Activated naive CD4-positive, alpha-beta T cell treated with anti-CD3 and anti-CD28 coated beads for 36 hours (primary cell): Measurements from ENCODE around the gene KCNK16. TPM values are rescaled to one million over a fixed set of nuclear protein-coding genes. Genes with fewer than 3 reads are reported as not detected.
A peak's percentile ranks its signal among the peaks of the same experiment; 100 is the strongest.

Experiments
- CTCF ChIA-PET: fragments of 350-600 bp; sonication (Branson Sonifier 250); formaldehyde crosslinking; loops from one replicate; lab custom pipeline; 2021; ENCODE audit warnings: antibody characterized with exemption; lab: Charles Lee
- DNase-seq: peaks from one replicate; pipeline ENCODE4 v3.0.0-alpha.2; 2020
- H3K27ac Mint-ChIP-seq: one replicate; pipeline ENCODE4 v1.8.0; 2021; ENCODE audit warnings: mild to moderate bottlenecking, mixed read lengths
- H3K27me3 Mint-ChIP-seq: one replicate; pipeline ENCODE4 v1.8.0; 2021; ENCODE audit warnings: low read depth, mixed read lengths
- H3K36me3 Mint-ChIP-seq: one replicate; pipeline ENCODE4 v1.8.0; 2021; ENCODE audit warnings: low read depth, mixed read lengths
- H3K4me1 Mint-ChIP-seq: one replicate; pipeline ENCODE4 v1.8.0; 2021; ENCODE audit warnings: low read depth, mixed read lengths
- H3K4me3 Mint-ChIP-seq: one replicate; pipeline ENCODE4 v1.8.0; 2021; ENCODE audit warnings: mild to moderate bottlenecking, moderate library complexity, mixed read lengths
- H3K9me3 Mint-ChIP-seq: one replicate; pipeline ENCODE4 v1.8.0; 2021; ENCODE audit warnings: mixed read lengths
- intact Hi-C: fragments of 100-400 bp; cut with micrococcal nuclease; formaldehyde crosslinking; loops from one replicate; pipeline ENCODE4 v1.15.1; 2023
- total RNA-seq, 2 experiments: library from RNA; stranded (reverse); gene quantifications; one replicate each; pipeline ENCODE4 v1.2.3, GENCODE V29; 2021

Gene KCNK16
- total RNA-seq, 2 experiments from 2014 or later = not detected

GRCh38 chr6:39353698-39354315 is 31.3 kb upstream of the KCNK16 start:
- CTCF ChIA-PET = no interaction called here
- no peaks in the 10 kb centered on the region for H3K4me1 Mint-ChIP-seq
- intact Hi-C loops = no loop called here
- H3K27ac Mint-ChIP-seq = no peak overlapping the region
- no peak for DNase-seq
- no peaks in the 10 kb centered on the region for H3K27me3 Mint-ChIP-seq
- no peaks in the 10 kb centered on the region for H3K36me3 Mint-ChIP-seq
- no peaks in the 10 kb centered on the region for H3K9me3 Mint-ChIP-seq
- no peak overlapping the region for H3K4me3 Mint-ChIP-seq

GRCh38 chr6:39350723-39351505 is 28.4 kb upstream of the KCNK16 start:
- Mint-ChIP-seq H3K4me1 (no peaks in the 10 kb centered on the region), H3K27me3 (no peaks in the 10 kb centered on the region), H3K36me3 (no peaks in the 10 kb centered on the region), H3K27ac (no peak overlapping the region), H3K9me3 (no peaks in the 10 kb centered on the region), H3K4me3 (no peak overlapping the region)
- CTCF ChIA-PET = no interaction called here
- no peak for DNase-seq
- intact Hi-C loops = no loop called here

GRCh38 chr6:39348740-39349139 is 26.2 kb upstream of the KCNK16 start:
- DNase-seq = no peak
- intact Hi-C loops = loop anchor here (5.0 kb wide), 1 partner anchor 959 kb away; no protein-coding TSS in a partner anchor
- Mint-ChIP-seq H3K27me3 (no peaks in the 10 kb centered on the region), H3K4me3 (no peak overlapping the region), H3K36me3 (no peaks in the 10 kb centered on the region), H3K27ac (no peak overlapping the region), H3K9me3 (no peaks in the 10 kb centered on the region), H3K4me1 (no peaks in the 10 kb centered on the region)
- CTCF ChIA-PET = interaction anchor here (0.6 to 1.7 kb wide), 5 partner anchors 9 to 352 kb away, joined by 3 to 5 read pairs (median 4); no protein-coding TSS in a partner anchor

- Mint-ChIP-seq H3K9me3 (no peaks in the 10 kb centered on the region), H3K4me1 (no peaks in the 10 kb centered on the region), H3K36me3 (no peaks in the 10 kb centered on the region), H3K4me3 (no peak overlapping the region), H3K27me3 (no peaks in the 10 kb centered on the region), H3K27ac (no peak overlapping the region)
- intact Hi-C loops = loop anchor here (5.0 kb wide), 1 partner anchor 959 kb away; no protein-coding TSS in a partner anchor
- CTCF ChIA-PET = interaction anchor here (0.5 to 1.7 kb wide), 5 partner anchors 14 to 351 kb away, joined by 3 to 5 read pairs (median 3); no protein-coding TSS in a partner anchor
- DNase-seq = peak; percentile 76
Observed at GRCh38 chr6:39347906-39348585, 25.5 kb upstream of the KCNK16 start.

- no peaks in the 10 kb centered on the region for H3K36me3 Mint-ChIP-seq
- CTCF ChIA-PET = interaction anchor here (0.8 to 1.7 kb wide), 6 partner anchors 9 to 467 kb away, joined by 3 to 7 read pairs (median 3); no protein-coding TSS in a partner anchor
- no peaks in the 10 kb centered on the region for H3K4me1 Mint-ChIP-seq
- H3K27me3 Mint-ChIP-seq = no peaks in the 10 kb centered on the region
- no peak overlapping the region for H3K27ac Mint-ChIP-seq
- H3K9me3 Mint-ChIP-seq = no peaks in the 10 kb centered on the region
- intact Hi-C loops = loop anchor here (5.0 kb wide), 1 partner anchor 960 kb away; no protein-coding TSS in a partner anchor
- H3K4me3 Mint-ChIP-seq = no peak overlapping the region
- DNase-seq = no peak
Observed at GRCh38 chr6:39347206-39347605, 24.7 kb upstream of the KCNK16 start.

GRCh38 chr6:39344821-39345280 is 22.3 kb upstream of the KCNK16 start:
- intact Hi-C loops = loop anchor here (5.0 kb wide), 1 partner anchor 962 kb away; no protein-coding TSS in a partner anchor
- no peaks in the 10 kb centered on the region for H3K36me3 Mint-ChIP-seq
- H3K4me3 Mint-ChIP-seq = no peak overlapping the region
- CTCF ChIA-PET = no interaction called here
- no peaks in the 10 kb centered on the region for H3K4me1 Mint-ChIP-seq
- H3K9me3 Mint-ChIP-seq = no peaks in the 10 kb centered on the region
- no peak overlapping the region for H3K27ac Mint-ChIP-seq
- no peaks in the 10 kb centered on the region for H3K27me3 Mint-ChIP-seq
- DNase-seq = no peak

- peaks cover 7% of the 10 kb centered on the region for H3K27me3 Mint-ChIP-seq
- no peaks in the 10 kb centered on the region for H3K9me3 Mint-ChIP-seq
- no peak overlapping the region for H3K4me3 Mint-ChIP-seq
- CTCF ChIA-PET = interaction anchor here (0.6 kb wide), 1 partner anchor 183 kb away, joined by 3 read pairs; no protein-coding TSS in a partner anchor
- no peak overlapping the region for H3K27ac Mint-ChIP-seq
- no peak for DNase-seq
- intact Hi-C loops = no loop called here
- H3K36me3 Mint-ChIP-seq = no peaks in the 10 kb centered on the region
- no peaks in the 10 kb centered on the region for H3K4me1 Mint-ChIP-seq
Observed at GRCh38 chr6:39343396-39343870, 20.9 kb upstream of the KCNK16 start.

- intact Hi-C loops = no loop called here
- CTCF ChIA-PET = no interaction called here
- H3K4me1 Mint-ChIP-seq = no peaks in the 10 kb centered on the region
- H3K27ac Mint-ChIP-seq = no peak overlapping the region
- no peak overlapping the region for H3K4me3 Mint-ChIP-seq
- DNase-seq = no peak
- no peaks in the 10 kb centered on the region for H3K36me3 Mint-ChIP-seq
- H3K27me3 Mint-ChIP-seq = peaks cover 13% of the 10 kb centered on the region
- H3K9me3 Mint-ChIP-seq = no peaks in the 10 kb centered on the region
Observed at GRCh38 chr6:39342692-39343395, 20.3 kb upstream of the KCNK16 start.

GRCh38 chr6:39341937-39342336 is 19.4 kb upstream of the KCNK16 start:
- no peaks in the 10 kb centered on the region for H3K36me3 Mint-ChIP-seq
- H3K27ac Mint-ChIP-seq = no peak overlapping the region
- no peaks in the 10 kb centered on the region for H3K4me1 Mint-ChIP-seq
- intact Hi-C loops = no loop called here
- no peak for DNase-seq
- H3K4me3 Mint-ChIP-seq = no peak overlapping the region
- no peaks in the 10 kb centered on the region for H3K9me3 Mint-ChIP-seq
- peaks cover 17% of the 10 kb centered on the region for H3K27me3 Mint-ChIP-seq
- CTCF ChIA-PET = interaction anchor here (1.6 kb wide), 1 partner anchor 39 kb away, joined by 3 read pairs; no protein-coding TSS in a partner anchor

- Mint-ChIP-seq H3K36me3 (no peaks in the 10 kb centered on the region), H3K27me3 (peaks cover 17% of the 10 kb centered on the region), H3K9me3 (no peaks in the 10 kb centered on the region), H3K4me3 (no peak overlapping the region), H3K27ac (no peak overlapping the region), H3K4me1 (no peaks in the 10 kb centered on the region)
- CTCF ChIA-PET = interaction anchor here (1.6 kb wide), 1 partner anchor 39 kb away, joined by 3 read pairs; no protein-coding TSS in a partner anchor
- intact Hi-C loops = no loop called here
- DNase-seq = no peak
Observed at GRCh38 chr6:39341352-39341751, 18.9 kb upstream of the KCNK16 start.

GRCh38 chr6:39339868-39340550 is 17.5 kb upstream of the KCNK16 start:
- Mint-ChIP-seq H3K4me3 (no peak overlapping the region), H3K4me1 (peaks cover 2% of the 10 kb centered on the region), H3K27ac (no peak overlapping the region), H3K36me3 (no peaks in the 10 kb centered on the region), H3K9me3 (no peaks in the 10 kb centered on the region), H3K27me3 (peaks cover 17% of the 10 kb centered on the region)
- DNase-seq = no peak
- CTCF ChIA-PET = interaction anchor here (1.6 kb wide), 1 partner anchor 37 kb away, joined by 3 read pairs; no protein-coding TSS in a partner anchor
- intact Hi-C loops = no loop called here
